Measurements from ENCODE around the gene PDLIM7.

The PDLIM7 gene

GRCh38 chr5:177455036-177455660, 42.3 kb downstream of the PDLIM7 start:
- peak; percentile 86 for DNase-seq

- peak; percentile 93 for DNase-seq
Observed at GRCh38 chr5:177454397-177455035, 42.9 kb downstream of the PDLIM7 start.

GRCh38 chr5:177453852-177454396, 43.5 kb downstream of the PDLIM7 start:
- peak; percentile 77 for DNase-seq

DNA sequence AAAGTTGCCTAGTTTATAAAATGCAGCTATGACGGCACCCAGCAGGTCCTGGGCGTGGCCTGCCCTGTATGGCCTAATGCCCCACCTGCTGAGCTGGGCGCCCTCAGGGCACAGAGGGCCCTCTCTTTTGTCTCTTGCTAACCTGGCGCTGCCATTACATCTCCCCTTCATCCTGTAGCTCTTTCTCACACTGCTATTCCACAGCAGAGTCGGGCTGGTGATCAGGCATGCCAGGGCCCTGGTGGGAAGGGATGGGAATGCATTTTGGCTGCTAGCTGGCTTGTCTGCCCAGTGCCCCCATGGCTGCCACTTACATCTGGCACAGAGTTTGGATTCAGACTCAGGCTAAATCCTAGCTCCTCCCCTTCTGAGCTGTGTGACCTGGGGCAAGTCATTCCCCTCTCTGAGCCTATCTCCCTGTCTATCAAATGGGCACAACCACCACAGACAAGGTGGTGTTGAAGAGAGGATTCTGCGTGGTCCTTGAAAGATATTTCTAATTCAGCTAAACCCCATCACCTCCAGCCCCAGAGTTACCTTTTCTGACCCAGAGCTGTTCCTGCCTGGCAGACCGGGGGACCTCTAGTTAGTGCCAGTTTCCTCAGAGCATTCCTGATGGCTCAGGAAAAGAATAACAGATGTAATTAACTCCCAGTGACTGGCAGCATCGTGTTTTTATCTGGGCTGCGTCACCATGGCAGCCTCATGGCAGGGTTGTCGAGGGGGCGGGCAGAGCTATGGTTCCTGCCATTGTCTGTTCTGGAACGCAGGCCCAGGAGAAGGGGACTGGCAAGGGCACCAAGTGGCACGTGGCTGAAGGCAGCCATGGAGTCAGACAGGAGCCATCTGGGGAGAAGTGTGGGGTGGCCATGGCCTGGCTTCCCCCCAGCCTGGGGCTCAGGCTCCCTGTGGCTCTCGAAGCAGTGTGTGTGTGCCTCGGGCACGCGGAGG, 44.4 kb downstream of the PDLIM7 start:
- DNase-seq, result no peak

DNA sequence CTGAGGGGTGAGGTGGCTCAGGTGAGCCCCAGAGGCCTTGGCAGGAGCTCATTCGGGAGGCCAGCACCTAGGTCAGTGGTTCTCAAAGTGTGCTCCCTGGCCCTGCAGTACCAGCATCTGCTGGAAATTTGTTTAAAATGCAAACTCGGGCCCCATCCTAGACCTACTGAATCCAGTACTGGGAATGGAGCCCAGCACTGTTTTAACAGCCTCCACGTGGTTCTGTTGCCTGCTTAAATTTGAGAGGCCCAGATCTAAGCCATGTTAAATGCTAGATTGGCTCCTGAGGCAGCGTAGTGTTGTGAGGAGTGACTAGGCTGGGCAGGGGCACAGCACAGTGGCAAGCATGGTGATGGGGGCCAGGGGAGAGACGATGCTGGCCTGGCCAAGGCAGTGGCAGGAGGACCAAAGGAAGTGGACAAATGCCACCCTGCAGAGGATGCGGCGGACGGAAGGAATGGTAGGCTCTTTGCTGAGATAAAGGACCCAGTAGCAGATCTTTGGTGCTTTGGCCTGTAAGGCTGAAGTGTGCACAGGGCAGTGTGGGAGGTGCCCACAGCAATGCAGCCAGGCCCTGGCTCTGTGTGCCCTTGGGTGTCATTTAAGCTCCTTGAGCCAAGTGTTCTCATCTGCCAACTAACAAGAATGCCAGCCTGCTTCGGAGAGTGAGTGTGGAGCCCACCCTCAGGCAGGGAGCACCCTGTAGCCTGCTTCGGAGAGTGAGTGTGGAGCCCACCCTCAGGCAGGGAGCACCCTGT, 46.6 kb downstream of the PDLIM7 start:
- DNase-seq, result no peak

DNA sequence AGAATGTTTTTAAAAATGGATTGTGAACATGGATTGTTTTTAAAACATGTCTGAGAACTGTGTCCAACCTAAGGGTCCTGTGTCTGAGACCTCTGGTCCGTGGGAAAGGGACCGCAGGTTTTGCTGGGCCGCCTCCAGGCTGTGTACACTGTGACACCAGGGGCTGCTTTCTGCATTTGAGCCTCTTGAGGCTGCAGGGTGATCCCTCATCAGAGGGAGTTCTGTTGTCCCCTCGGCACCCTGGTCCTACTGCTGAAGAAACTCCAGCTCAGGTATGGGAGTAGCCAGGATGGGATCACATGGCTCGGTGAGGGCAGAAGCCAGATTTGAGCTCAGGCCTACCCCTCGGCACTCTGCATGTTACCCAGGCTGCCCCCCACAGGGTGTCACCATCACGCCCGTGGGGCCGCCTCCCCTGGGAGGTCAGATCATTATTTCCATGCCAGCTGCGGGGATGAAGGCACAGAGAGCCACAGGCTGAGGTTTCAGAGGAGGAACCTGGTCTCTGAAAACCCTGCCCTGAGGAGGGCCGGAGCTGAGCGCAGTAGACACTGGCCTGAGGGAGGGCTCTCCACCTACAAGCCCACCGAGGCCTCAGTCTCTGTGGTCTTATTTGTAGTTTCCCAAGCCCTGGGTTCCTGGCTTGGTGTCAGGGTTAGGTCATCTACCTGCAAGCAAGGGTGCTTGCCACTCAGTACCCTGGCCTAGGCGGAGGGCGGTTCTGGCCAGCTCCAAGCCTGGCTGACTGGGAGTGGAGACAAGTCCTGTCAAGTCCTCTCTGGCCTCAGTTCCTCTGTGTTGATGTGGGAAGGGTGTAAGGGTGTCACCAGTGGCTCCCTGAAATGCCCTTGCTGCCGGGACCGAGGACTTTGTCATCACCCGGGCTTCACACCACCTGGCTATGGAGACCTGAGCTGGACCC, 48.0 kb downstream of the PDLIM7 start:
- DNase-seq, result no peak

GRCh38 chr5:177448244-177448950, 49.0 kb downstream of the PDLIM7 start:
- DNase-seq, result no peak

DNA sequence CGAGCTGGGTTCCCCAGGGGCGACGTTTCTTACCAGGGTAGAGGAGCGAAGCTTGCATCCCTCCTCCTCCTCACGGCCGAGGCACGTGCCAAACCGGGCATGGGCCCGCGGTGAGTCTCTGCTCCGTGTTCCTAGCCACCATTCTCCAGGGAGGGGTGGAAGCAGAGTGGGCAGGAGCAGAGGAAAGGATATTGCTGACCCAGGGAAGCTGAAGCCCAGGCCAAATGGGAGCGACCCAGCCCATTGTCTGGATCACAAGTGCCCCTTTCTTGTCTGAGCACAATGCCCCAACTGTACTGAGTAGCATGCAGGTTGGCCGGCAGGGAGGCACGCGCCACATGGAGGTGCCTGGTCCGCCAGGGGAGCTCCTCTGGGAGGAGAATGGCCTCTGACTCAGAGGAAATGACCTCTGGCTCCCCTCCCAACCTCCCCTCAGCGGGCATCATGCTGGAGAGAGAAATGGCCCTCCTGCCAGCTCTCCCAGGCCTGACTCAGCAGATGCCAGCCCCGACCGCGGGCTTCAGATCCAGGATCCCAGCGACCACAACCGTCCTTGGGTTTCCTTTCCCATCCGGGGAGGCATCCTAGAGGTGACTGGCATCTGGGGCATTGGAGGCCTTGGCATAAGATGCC, 49.7 kb downstream of the PDLIM7 start:
- DNase-seq, result no peak

- peak; percentile 80 for DNase-seq
Observed at GRCh38 chr5:177447066-177447610, 50.3 kb downstream of the PDLIM7 start.

- peak; percentile 72 for DNase-seq
Observed at GRCh38 chr5:177446200-177447065, 51.0 kb downstream of the PDLIM7 start, which contains the start of gene PRR7. Gene PRR7, plus strand, starts transcription at chr5:177446814. Its CDS starts 8,254 bp downstream, at chr5:177455068.

GRCh38 chr5:177445917-177446199, 51.5 kb downstream of the PDLIM7 start:
- DNase-seq, result peak; percentile 31

- no peak for DNase-seq
Observed at GRCh38 chr5:177445052-177445916, 52.1 kb downstream of the PDLIM7 start.

DNA sequence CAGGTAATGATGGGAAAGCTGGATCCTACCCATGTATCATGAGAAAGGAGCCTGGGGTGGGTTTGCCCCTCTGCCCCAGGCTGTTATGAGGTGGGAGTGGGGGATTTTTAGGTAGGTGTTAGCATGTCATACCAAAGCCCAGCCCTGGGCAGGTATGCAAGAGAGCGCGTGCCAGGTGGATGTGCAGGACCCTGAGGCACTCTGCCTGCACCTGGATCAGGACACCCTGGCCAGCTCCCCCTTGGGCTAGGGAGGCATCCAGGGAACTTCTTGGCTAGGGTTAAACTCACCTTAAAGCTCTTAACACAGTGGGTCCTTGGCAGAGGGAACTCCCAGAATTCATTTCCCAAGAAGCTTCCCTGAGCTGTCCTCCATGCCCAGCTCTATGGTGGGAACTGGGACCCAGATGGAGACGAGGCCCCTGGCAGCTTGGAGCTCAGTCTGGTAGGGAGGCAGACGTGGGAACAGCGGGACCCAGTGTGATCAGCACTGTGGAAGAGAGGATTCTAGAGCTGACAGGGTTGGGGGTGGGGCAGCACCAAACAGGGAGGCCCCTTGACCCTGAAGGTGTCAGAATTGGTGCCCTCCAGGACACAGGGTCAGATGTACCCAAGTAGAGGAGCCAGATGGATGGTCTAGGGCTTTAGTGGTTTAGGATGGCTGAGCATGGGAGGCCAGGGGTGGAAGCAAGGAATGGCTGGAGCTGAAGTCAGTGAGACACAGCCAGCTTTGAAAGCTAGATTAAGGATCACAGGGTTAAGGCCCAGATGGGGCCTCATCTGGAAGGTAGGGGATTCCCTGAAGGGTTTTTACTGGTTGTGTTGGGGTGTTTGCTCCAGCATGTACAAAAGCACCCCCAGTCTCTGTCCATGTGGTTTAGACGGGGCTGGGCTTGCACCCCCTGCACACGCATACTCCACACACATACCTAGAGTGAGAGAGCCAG, 53.0 kb downstream of the PDLIM7 start:
- DNase-seq, result no peak

- DNase-seq, result no peak
Observed at GRCh38 chr5:177443144-177443983, 54.0 kb downstream of the PDLIM7 start.

DNA sequence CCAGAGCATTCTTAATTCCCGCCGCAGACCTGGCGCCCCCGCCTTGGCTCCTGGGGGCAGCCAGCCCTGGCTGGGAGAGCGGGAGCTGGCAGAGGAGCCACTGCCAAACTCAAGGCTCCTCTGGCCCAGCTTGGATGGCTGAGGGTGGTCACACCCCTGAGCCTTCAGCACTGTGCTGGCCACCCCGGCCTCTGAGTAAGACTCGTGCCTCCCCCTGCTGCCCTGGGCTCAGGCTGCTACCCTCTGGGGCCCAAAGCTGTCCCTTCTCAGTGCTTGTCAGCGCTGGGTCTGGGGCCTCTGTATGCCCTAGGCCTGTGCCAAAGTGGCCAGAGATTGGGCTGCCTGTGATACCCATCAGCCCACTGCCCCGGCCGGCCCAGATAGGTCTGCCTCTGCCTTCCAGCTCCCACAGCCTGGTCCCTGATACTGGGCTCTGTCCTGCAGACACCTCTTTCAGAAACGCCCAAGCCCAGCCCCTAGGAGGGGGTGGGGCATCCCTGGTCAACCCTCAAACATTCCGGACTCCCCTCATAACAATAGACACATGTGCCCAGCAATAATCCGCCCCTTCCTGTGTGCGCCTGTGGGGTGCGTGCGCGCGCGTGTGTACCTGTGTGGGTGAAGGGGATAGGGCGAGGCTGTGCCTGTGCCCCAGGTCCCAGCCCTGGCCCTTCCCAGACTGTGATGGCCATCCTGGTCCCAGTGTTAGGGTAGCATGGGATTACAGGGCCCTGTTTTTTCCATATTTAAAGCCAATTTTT, 55.2 kb downstream of the PDLIM7 start:
- no peak for DNase-seq

Data from left hindlimb (tissue), 1 donor.